Heart right ventricle (tissue), 16 donors: ENCODE data around the gene MS4A10. TPM values are rescaled to one million over a fixed set of nuclear protein-coding genes. Genes with fewer than 3 reads are reported as not detected.

Experiments
- ATAC-seq, 8 donors: fragments of 200-7000 bp; cut with Tn5 transposase; one replicate each; pipeline ENCODE4 v1.9.1; 2020; ENCODE audit warnings: mild to moderate bottlenecking in 8 of 8, moderate library complexity in 8 of 8, moderate number of reproducible peaks in 1 of 8
- DNase-seq, 2 donors: peaks; one replicate each; pipeline ENCODE4 v3.0.0-alpha.2; 2020
- H3K27ac ChIP-seq, 10 donors: fragments of 200-600 bp; sonication (generic) in 2 of 10; one replicate each; pipeline versions ENCODE4 v1.5.0 to v1.8.0; 2020 to 2022; ENCODE audit warnings: mild to moderate bottlenecking in 3 of 10
- H3K27me3 ChIP-seq, 7 donors: fragments of 200-600 bp; one replicate each; pipeline ENCODE4 v1.8.0; 2021 to 2022; ENCODE audit warnings: mild to moderate bottlenecking in 2 of 7
- H3K36me3 ChIP-seq, 9 donors: fragments of 200-600 bp; sonication (generic) in 1 of 9; one replicate each; pipeline versions ENCODE4 v1.5.0 to v1.8.0; 2020 to 2022; ENCODE audit warnings: mild to moderate bottlenecking in 2 of 9
- H3K4me1 ChIP-seq, 9 donors: fragments of 200-600 bp; sonication (generic) in 1 of 9; one replicate each; pipeline versions ENCODE4 v1.5.0 to v1.8.0; 2020 to 2022; ENCODE audit warnings: mild to moderate bottlenecking in 4 of 9
- H3K4me3 ChIP-seq, 10 donors: fragments of 200-600 bp; sonication (generic) in 2 of 10; one replicate each; pipeline versions ENCODE4 v1.5.0 to v1.8.0; 2020 to 2022; ENCODE audit warnings: mild to moderate bottlenecking in 7 of 10, moderate library complexity in 2 of 10
- H3K9me3 ChIP-seq, 11 donors: fragments of 200-600 bp in 10 of 11; sonication (generic) in 2 of 11; one replicate each; pipeline versions ENCODE4 v1.5.0 to v1.8.0; 2013 to 2022; ENCODE audit warnings: mild to moderate bottlenecking in 2 of 11, control low read depth in 1 of 11, moderate library complexity in 1 of 11
- WGBS, 2 donors: extraction: QIAGEN DNeasy Blood & Tissue Kit; methylation state at CpG; one replicate each; pipeline ENCODE4 v1.1.7; 2013; ENCODE audit warnings: inconsistent platforms in 1 of 2; 5-methylcytosine and 5-hydroxymethylcytosine counted together
- intact Hi-C, 10 donors: fragments of 100-400 bp; cut with DNase I; formaldehyde crosslinking; loops; one replicate each; pipeline versions ENCODE4 v1.11.1 to v1.14.2; 2022
- long read RNA-seq, 3 donors: library from polyadenylated mRNA; unstranded; transcript quantifications; one replicate each; pipeline ENCODE4 v2.0.0, GENCODE V29; 2020 to 2021
- polyA plus RNA-seq, 2 donors: library from polyadenylated mRNA; stranded (reverse); fragments of 200-250 nt; gene quantifications; one replicate each; pipeline ENCODE4 v1.2.3, GENCODE V29; 2013
- total RNA-seq, 10 donors: library from RNA; stranded (reverse); fragmentation: NEBNext Ultra II Directional in 3 of 10; extraction: Animal tissue kit (Norgen Biotek cat#: 25700) in 3 of 10; gene quantifications; one replicate each; pipeline versions ENCODE4 v1.2.1 to v1.2.4, GENCODE V29; 2021 to 2023
- TF ChIP-seq, protein P1 (sequence below), 9 donors: fragments of 200-600 bp; sonication (generic) in 2 of 9; IDR thresholded peaks; one replicate each; pipeline versions ENCODE4 v1.5.0 to v1.8.0; 2021 to 2022; ENCODE audit warnings: antibody characterized with exemption in 9 of 9, mild to moderate bottlenecking in 5 of 9, moderate library complexity in 1 of 9
- donor health status: Arrhythmogenic right ventricular cardiomyopathy.
- donor health status: ischemic (EF 13 %, LVEDD 7.1; RV severe dilation, severe dysfunction).
- donor health status: healthy with polysubstance abuse.
- donor health status: DM: no; HTN: yes; CAD: no.
- donor health status: DM: no; HTN: no; CAD: no.
- donor health status: ischemic (EF 25% LVEDD 6.9; RV normal size, moderate dysfunction).
- donor health status: ischemic (EF 25% LVEDD 5.7; RV mildly dilated, moderate dysfunction).
- donor health status: healthy.
- donor health status: DM: yes; HTN: yes; CAD: no.
- donor health status: Ischemic cardiomyopathy.
- donor health status: ischemic (EF 35%, LVEDD 5.7; RV mildly dilated, moderate dysfunction).
- donor health status: nonischemic (EF 11% LVEDD 7.7; RV severe dilation, severe dysfunction).
- donor health status: DM: yes; HTN: yes; CAD: no.
- donor health status: PGD.
- donor health status: ischemic (EF 29% LVEDD 5.4; RV normal size, mild dysfunction).
- donor health status: nonischemic (EF 23%, LVEDD 6.1; RV moderate dilation, normal function).

The MS4A10 gene
- not detected for total RNA-seq
- polyA plus RNA-seq, result not detected
- long read RNA-seq, donor 1, result 0 reads
- long read RNA-seq, donor 2, result 0 reads
- long read RNA-seq, donor 3, result 0 reads

DNA sequence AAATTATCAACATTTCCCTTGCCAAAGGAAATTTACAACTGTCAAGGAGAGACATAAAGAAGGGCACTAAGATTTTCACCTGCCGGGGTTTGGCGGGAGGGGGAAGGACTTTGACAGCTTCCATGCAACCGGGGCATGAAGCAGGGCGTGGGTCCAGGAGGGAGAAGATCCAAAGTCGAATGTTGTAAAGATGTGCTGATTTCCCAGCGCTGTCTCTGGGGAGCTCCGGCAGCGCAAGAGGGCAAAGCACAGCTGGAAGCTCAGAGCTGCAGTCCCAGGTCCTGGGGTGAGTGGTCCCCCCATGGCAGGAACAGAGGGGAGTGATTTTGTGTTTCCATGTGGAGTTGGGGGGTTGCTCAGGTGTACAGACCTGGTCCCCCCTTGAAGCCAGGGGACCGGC, at the start of gene MS4A10:
MS4A10 (plus strand) TSS at position 198 of the 400 bp plus-strand sequence. CDS start 5,003 bp downstream, outside the sequence.
- Histone ChIP-seq H3K9me3 (no peaks in the 10 kb centered on the region), H3K4me3 (no peak within 1 kb of the TSS), H3K4me1 (peaks cover 4 to 32% (median 20%) of the 10 kb centered on the region in 9 donors), H3K36me3 (no peaks in the 10 kb centered on the region), H3K27me3 (no peaks in the 10 kb centered on the region), H3K27ac (no peak within 1 kb of the TSS)
- no peak for DNase-seq
- 63 to 67% methylated on average over 9 of the region's 9 CpGs for WGBS, 2 donors
- ATAC-seq, result no peak
- TF ChIP-seq, protein P1, sequence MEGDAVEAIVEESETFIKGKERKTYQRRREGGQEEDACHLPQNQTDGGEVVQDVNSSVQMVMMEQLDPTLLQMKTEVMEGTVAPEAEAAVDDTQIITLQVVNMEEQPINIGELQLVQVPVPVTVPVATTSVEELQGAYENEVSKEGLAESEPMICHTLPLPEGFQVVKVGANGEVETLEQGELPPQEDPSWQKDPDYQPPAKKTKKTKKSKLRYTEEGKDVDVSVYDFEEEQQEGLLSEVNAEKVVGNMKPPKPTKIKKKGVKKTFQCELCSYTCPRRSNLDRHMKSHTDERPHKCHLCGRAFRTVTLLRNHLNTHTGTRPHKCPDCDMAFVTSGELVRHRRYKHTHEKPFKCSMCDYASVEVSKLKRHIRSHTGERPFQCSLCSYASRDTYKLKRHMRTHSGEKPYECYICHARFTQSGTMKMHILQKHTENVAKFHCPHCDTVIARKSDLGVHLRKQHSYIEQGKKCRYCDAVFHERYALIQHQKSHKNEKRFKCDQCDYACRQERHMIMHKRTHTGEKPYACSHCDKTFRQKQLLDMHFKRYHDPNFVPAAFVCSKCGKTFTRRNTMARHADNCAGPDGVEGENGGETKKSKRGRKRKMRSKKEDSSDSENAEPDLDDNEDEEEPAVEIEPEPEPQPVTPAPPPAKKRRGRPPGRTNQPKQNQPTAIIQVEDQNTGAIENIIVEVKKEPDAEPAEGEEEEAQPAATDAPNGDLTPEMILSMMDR (IDR thresholded peaks at IDR 0.05), result no peak
- intact Hi-C loops, result no loop called here

DNA sequence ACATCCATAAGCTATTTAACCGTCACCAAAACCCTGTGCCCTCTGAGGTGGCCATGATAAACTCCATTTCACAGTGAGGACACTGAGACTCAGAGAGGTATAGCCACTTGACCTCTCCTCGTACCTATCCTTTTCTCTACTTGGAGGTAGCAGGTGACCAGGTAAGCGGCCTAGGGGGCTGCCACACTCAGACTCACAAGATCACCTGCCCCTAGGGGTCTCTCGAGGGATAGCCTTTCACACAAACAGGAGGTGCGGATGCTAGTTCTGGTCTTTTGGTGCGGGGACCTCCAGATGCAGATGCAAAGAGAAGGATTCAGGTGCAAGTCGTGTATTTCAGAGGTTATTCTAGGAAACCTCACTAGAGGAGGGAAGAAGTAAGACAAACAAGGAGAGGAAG, 46.0 kb upstream of the MS4A10 start:
- Histone ChIP-seq H3K4me1 (no peaks in the 10 kb centered on the region), H3K27ac (no peak overlapping the region), H3K4me3 (no peak overlapping the region), H3K27me3 (peaks cover 0 to 25% (median 9%) of the 10 kb centered on the region in 7 donors), H3K9me3 (peaks cover 0 to 15% (median 0%) of the 10 kb centered on the region in 11 donors), H3K36me3 (no peaks in the 10 kb centered on the region)
- 62 to 69% methylated on average over 7 of the region's 7 CpGs for WGBS, 2 donors
- ATAC-seq, result no peak
- intact Hi-C loops, result no loop called here
- TF ChIP-seq, protein P1 (IDR thresholded peaks at IDR 0.05), result no peak
- no peak for DNase-seq

DNA sequence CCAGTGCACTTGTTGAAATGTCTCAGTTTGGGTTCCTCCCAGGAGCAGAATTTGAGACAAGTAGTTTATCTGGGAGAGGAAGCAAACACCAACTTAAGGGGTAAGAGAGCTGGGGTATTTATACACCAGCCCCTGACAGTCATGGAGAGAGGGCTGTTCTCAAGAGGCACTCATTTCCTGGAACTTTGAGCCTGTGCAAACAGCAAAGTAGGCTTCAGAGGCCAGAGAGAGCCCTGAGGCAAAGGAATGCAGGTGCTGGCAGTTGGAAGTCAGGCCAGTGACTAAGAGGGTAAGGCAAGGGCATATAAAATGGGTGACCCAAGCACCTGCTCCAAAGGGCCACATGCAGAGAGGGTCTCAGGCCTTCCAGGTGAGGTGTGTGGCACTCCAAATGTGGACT, 44.6 kb upstream of the MS4A10 start:
- no peak for ATAC-seq
- no peak for DNase-seq
- H3K4me3 ChIP-seq, result no peak overlapping the region
- peaks cover 0 to 26% (median 0%) of the 10 kb centered on the region in 11 donors for H3K9me3 ChIP-seq
- H3K27me3 ChIP-seq, result peaks cover 0 to 25% (median 9%) of the 10 kb centered on the region in 7 donors
- no peaks in the 10 kb centered on the region for H3K4me1 ChIP-seq
- intact Hi-C loops, result loop anchor here in 1 of 10 donors (10.0 kb wide), 1 partner anchor 56 kb away; no protein-coding TSS in a partner anchor
- TF ChIP-seq, protein P1 (IDR thresholded peaks at IDR 0.05), result no peak
- H3K36me3 ChIP-seq, result no peaks in the 10 kb centered on the region
- H3K27ac ChIP-seq, result no peak overlapping the region

DNA sequence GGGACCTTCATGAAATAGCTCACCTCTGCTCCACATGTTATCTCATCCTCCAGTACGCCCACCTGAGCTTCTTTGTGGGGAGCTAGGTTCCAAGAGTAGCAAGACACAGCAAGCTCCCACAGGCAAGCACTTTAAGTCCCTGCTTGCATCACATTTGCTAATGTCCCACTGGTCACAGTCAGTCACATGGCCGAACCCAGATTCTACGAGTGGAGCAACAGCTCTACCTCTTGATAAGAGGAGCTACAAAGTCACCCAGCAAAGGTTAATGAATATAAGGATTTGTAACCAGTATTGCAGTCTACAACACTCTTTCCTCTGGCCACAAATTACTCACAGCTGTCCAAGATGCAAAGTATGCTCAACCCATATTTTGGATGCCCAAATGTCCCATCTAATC, 43.7 kb upstream of the MS4A10 start:
- TF ChIP-seq, protein P1 (IDR thresholded peaks at IDR 0.05), result no peak
- no peak overlapping the region for H3K4me3 ChIP-seq
- ATAC-seq, result no peak

More for the DNA sequence above, 43.7 kb upstream of the MS4A10 start:
- 72 to 78% methylated on average over 3 of the region's 3 CpGs for WGBS, 2 donors
- peaks cover 0 to 26% (median 0%) of the 10 kb centered on the region in 11 donors for H3K9me3 ChIP-seq
- DNase-seq, result no peak
- H3K36me3 ChIP-seq, result no peaks in the 10 kb centered on the region
- intact Hi-C loops, result loop anchor here in 1 of 10 donors (10.0 kb wide), 1 partner anchor 57 kb away; no protein-coding TSS in a partner anchor
- peaks cover 0 to 23% (median 6%) of the 10 kb centered on the region in 7 donors for H3K27me3 ChIP-seq
- no peak overlapping the region for H3K27ac ChIP-seq
- H3K4me1 ChIP-seq, result no peaks in the 10 kb centered on the region
